CD14-positive monocyte (primary cell): Measurements from ENCODE around the gene DOCK6. TPM values are rescaled to one million over a fixed set of nuclear protein-coding genes. Genes with fewer than 3 reads are reported as not detected.
A peak's percentile ranks its signal among the peaks of the same experiment; 100 is the strongest.

Experiments
- DNase-seq, 3 donors: peaks; one replicate each; pipeline ENCODE4 v3.0.0-alpha.2; 2011 to 2022
- H2AFZ ChIP-seq: 2 replicates; pipeline ENCODE4 v1.6.0; 2012; ENCODE audit warnings: mild to moderate bottlenecking, low read depth, low read length, inconsistent platforms; ENCODE audit not compliant: insufficient read depth, poor library complexity, severe bottlenecking
- H3K27ac ChIP-seq, 2 donors: 1 replicate in 1 of 2; 2 replicates in 1 of 2; pipeline ENCODE4 v1.5.1; 2012 to 2013; ENCODE audit warnings: low read length in 2 of 2, control low read depth in 1 of 2, inconsistent platforms in 1 of 2, low read depth in 1 of 2, mild to moderate bottlenecking in 1 of 2
- H3K27me3 ChIP-seq, 2 donors: one replicate each; pipeline versions ENCODE4 v1.6.0 to v1.6.1; 2011 to 2013; ENCODE audit warnings: low read length in 2 of 2; ENCODE audit not compliant: control insufficient read depth in 2 of 2, insufficient read depth in 2 of 2
- H3K36me3 ChIP-seq, 2 donors: replicated peaks in 1 of 2; 1 replicate in 1 of 2; 2 replicates in 1 of 2; pipeline versions ENCODE4 v1.5.1 to v1.6.1; 2012 to 2013; ENCODE audit warnings: low read length in 2 of 2, control low read depth in 1 of 2, inconsistent platforms in 1 of 2, mild to moderate bottlenecking in 1 of 2; ENCODE audit not compliant: insufficient read depth in 2 of 2, control insufficient read depth in 1 of 2
- H3K4me1 ChIP-seq, 2 donors: 1 replicate in 1 of 2; 2 replicates in 1 of 2; pipeline versions ENCODE4 v1.5.1 to v1.6.1; 2012 to 2013; ENCODE audit warnings: low read length in 2 of 2, control low read depth in 1 of 2, inconsistent platforms in 1 of 2, mild to moderate bottlenecking in 1 of 2, moderate library complexity in 1 of 2; ENCODE audit not compliant: insufficient read depth in 2 of 2, control insufficient read depth in 1 of 2
- H3K4me2 ChIP-seq: replicated peaks from 2 replicates; pipeline ENCODE3; 2012; ENCODE audit warnings: low read length, moderate library complexity, mild to moderate bottlenecking; ENCODE audit not compliant: poor library complexity, severe bottlenecking; ENCODE audit errors: extremely low read depth
- H3K4me3 ChIP-seq, 3 experiments: fragments of 200-600 bp in 1 of 3; sonication (generic) in 1 of 3; replicated peaks in 1 of 3; 1 replicate in 2 of 3; 2 replicates in 1 of 3; pipeline ENCODE4 v1.5.1; 2011 to 2013; ENCODE audit warnings: low read length in 3 of 3, mild to moderate bottlenecking in 3 of 3, control low read depth in 2 of 3, low read depth in 2 of 3, inconsistent platforms in 1 of 3, moderate library complexity in 1 of 3
- H3K79me2 ChIP-seq: 2 replicates; pipeline ENCODE4 v1.6.0; 2012; ENCODE audit warnings: mild to moderate bottlenecking, control low read depth, inconsistent platforms, low read length, moderate library complexity; ENCODE audit not compliant: insufficient read depth
- H3K9ac ChIP-seq: 2 replicates; pipeline ENCODE4 v1.6.0; 2017; ENCODE audit warnings: low read length, mild to moderate bottlenecking; ENCODE audit not compliant: insufficient read depth, poor library complexity, severe bottlenecking
- H3K9me3 ChIP-seq, 2 donors: replicated peaks in 1 of 2; 1 replicate in 1 of 2; 2 replicates in 1 of 2; pipeline versions ENCODE4 v1.5.1 to v1.6.1; 2012 to 2013; ENCODE audit warnings: low read length in 2 of 2, control low read depth in 1 of 2; ENCODE audit not compliant: control insufficient read depth in 1 of 2, insufficient read depth in 1 of 2
- H4K20me1 ChIP-seq: 2 replicates; pipeline ENCODE4 v1.6.0; 2012; ENCODE audit warnings: mild to moderate bottlenecking, low read length, control low read depth, moderate library complexity; ENCODE audit not compliant: insufficient read depth
- H3K27ac Mint-ChIP-seq, 7 donors: one replicate each; pipeline ENCODE4 v1.8.0; 2020; ENCODE audit warnings: mild to moderate bottlenecking in 7 of 7, mixed read lengths in 7 of 7, moderate library complexity in 6 of 7, inconsistent platforms in 2 of 7
- H3K27me3 Mint-ChIP-seq, 3 donors: one replicate each; pipeline ENCODE4 v1.8.0; 2021 to 2022; ENCODE audit warnings: low read depth in 3 of 3, mild to moderate bottlenecking in 3 of 3, mixed read lengths in 3 of 3, moderate library complexity in 3 of 3, inconsistent platforms in 1 of 3
- H3K36me3 Mint-ChIP-seq, 2 donors: one replicate each; pipeline ENCODE4 v1.8.0; 2020; ENCODE audit warnings: mixed read lengths in 2 of 2, inconsistent platforms in 1 of 2, mild to moderate bottlenecking in 1 of 2
- H3K4me1 Mint-ChIP-seq: one replicate; pipeline ENCODE4 v1.8.0; 2020; ENCODE audit warnings: mild to moderate bottlenecking, mixed read lengths
- H3K4me3 Mint-ChIP-seq, 2 donors: one replicate each; pipeline ENCODE4 v1.8.0; 2020; ENCODE audit warnings: mild to moderate bottlenecking in 2 of 2, mixed read lengths in 2 of 2, moderate library complexity in 1 of 2
- H3K9me3 Mint-ChIP-seq, 7 donors: one replicate each; pipeline ENCODE4 v1.8.0; 2020 to 2022; ENCODE audit warnings: mixed read lengths in 7 of 7, mild to moderate bottlenecking in 6 of 7, moderate library complexity in 6 of 7, inconsistent platforms in 2 of 7
- CTCF ChIP-seq: fragments of 200-600 bp; IDR thresholded peaks from one replicate; pipeline ENCODE4 v1.8.0; 2022; ENCODE audit warnings: antibody characterized with exemption, mild to moderate bottlenecking
- WGBS: methylation state at CpG from one replicate; pipeline ENCODE4 v1.1.5; 2013; ENCODE audit warnings: missing lambda C conversion rate; ENCODE audit not compliant: insufficient coverage; 5-methylcytosine and 5-hydroxymethylcytosine counted together
- intact Hi-C, 2 donors: fragments of 100-400 bp; cut with micrococcal nuclease; formaldehyde crosslinking; loops; one replicate each; pipeline versions ENCODE4 v1.15.0 to v1.15.1; 2023
- polyA plus RNA-seq, 3 donors: library from polyadenylated mRNA; depleted of rRNA in 1 of 3; unstranded in 2 of 3; stranded (reverse) in 1 of 3; fragments of 300-500 nt in 2 of 3; fragments of >200 nt in 1 of 3; fragmentation: Illumina TruSeq in 2 of 3; gene quantifications; 1 replicate in 2 of 3; 2 replicates in 1 of 3; pipeline ENCODE4 v1.2.3, GENCODE V29; 2012 to 2021

Gene DOCK6
- polyA plus RNA-seq, 3 donors: 0.03 to 0.93 (median 0.18) TPM

GRCh38 chr19:11279505-11280236, 17.3 kb upstream of the DOCK6 start:
- DNase-seq: no peak
- Histone ChIP-seq H4K20me1 (no peaks in the 10 kb centered on the region), H3K9me3 (no peaks in the 10 kb centered on the region), H3K36me3 (no peaks in the 10 kb centered on the region), H3K4me3 (peak overlapping the region in 1 of 3 experiments; percentile 47), H3K79me2 (no peaks in the 10 kb centered on the region), H3K4me1 (peaks cover 16% of the 10 kb centered on the region in 2 donors), H2AFZ (peak overlapping the region; percentile 76), H3K4me2 (peak overlapping the region; percentile 54), H3K9ac (no peak overlapping the region), H3K27ac (no peak overlapping the region), H3K27me3 (peaks cover 29 to 64% of the 10 kb centered on the region in 2 donors)
- Mint-ChIP-seq H3K27me3 (peaks cover 62 to 78% (median 73%) of the 10 kb centered on the region in 3 donors), H3K4me1 (peaks cover 16% of the 10 kb centered on the region), H3K9me3 (peaks cover 0 to 16% (median 7%) of the 10 kb centered on the region in 7 donors), H3K4me3 (peak overlapping the region; percentile 28 to 75), H3K27ac (peak overlapping the region in 1 of 7 donors; percentile 80), H3K36me3 (no peaks in the 10 kb centered on the region)
- intact Hi-C loops: no loop called here
- WGBS: 0% methylated on average over 4 of the region's 5 CpGs
- no peak for TF ChIP-seq CTCF

- Mint-ChIP-seq H3K27ac (no peak overlapping the region), H3K36me3 (no peaks in the 10 kb centered on the region), H3K4me3 (peak overlapping the region in 1 of 2 donors; percentile 47), H3K4me1 (peaks cover 16% of the 10 kb centered on the region), H3K27me3 (peaks cover 58 to 77% (median 70%) of the 10 kb centered on the region in 3 donors), H3K9me3 (peaks cover 0 to 19% (median 8%) of the 10 kb centered on the region in 7 donors)
- peaks cover 26 to 63% of the 10 kb centered on the region in 2 donors for H3K27me3 ChIP-seq
- intact Hi-C loops: no loop called here
- H3K9ac ChIP-seq: no peak overlapping the region
- H3K4me2 ChIP-seq: no peak overlapping the region
- DNase-seq: no peak
- H3K4me3 ChIP-seq: no peak overlapping the region
- TF ChIP-seq CTCF: no peak
- H3K27ac ChIP-seq: no peak overlapping the region
- no peak overlapping the region for H2AFZ ChIP-seq
- H3K36me3 ChIP-seq: no peaks in the 10 kb centered on the region
- no peaks in the 10 kb centered on the region for H4K20me1 ChIP-seq
- H3K4me1 ChIP-seq: peaks cover 16% of the 10 kb centered on the region in 2 donors
- no peaks in the 10 kb centered on the region for H3K79me2 ChIP-seq
- no peaks in the 10 kb centered on the region for H3K9me3 ChIP-seq
- no CpG with 5 or more reads among the region's 6 CpGs for WGBS
Observed at GRCh38 chr19:11278670-11279069, 16.3 kb upstream of the DOCK6 start.
